Thoracic aorta (tissue), 2 donors: Measurements from ENCODE around the gene EFNA3. TPM values are rescaled to one million over a fixed set of nuclear protein-coding genes. Genes with fewer than 3 reads are reported as not detected.

Experiments
- ATAC-seq: fragments of 150-250 bp; one replicate; pipeline ENCODE4 v1.8.0; 2017; ENCODE audit warnings: low read depth; ENCODE audit not compliant: insufficient number of reproducible peaks, low FRiP score
- DNase-seq: peaks from one replicate; pipeline ENCODE4 v3.0.0-alpha.2; 2020; ENCODE audit warnings: low spot score
- H3K27ac ChIP-seq, 2 donors: fragments of 200-600 bp; sonication (generic); 1 replicate in 1 of 2; 2 replicates in 1 of 2; pipeline ENCODE4 v1.5.1; 2016; ENCODE audit warnings: mild to moderate bottlenecking in 2 of 2, moderate library complexity in 2 of 2
- H3K27me3 ChIP-seq: fragments of 200-600 bp; sonication (generic); replicated peaks from 2 replicates; pipeline ENCODE4 v1.6.0; 2016; ENCODE audit warnings: mild to moderate bottlenecking; ENCODE audit not compliant: insufficient read depth
- H3K36me3 ChIP-seq: fragments of 200-600 bp; sonication (generic); one replicate; pipeline ENCODE4 v1.5.1; 2016
- H3K4me1 ChIP-seq, 2 donors: fragments of 200-600 bp; sonication (generic); 1 replicate in 1 of 2; 2 replicates in 1 of 2; pipeline versions ENCODE4 v1.5.1 to v1.6.0; 2016; ENCODE audit warnings: low read depth in 2 of 2, mild to moderate bottlenecking in 1 of 2; ENCODE audit not compliant: control insufficient read depth in 1 of 2
- H3K4me3 ChIP-seq: fragments of 200-600 bp; sonication (generic); 2 replicates; pipeline ENCODE4 v1.5.1; 2016; ENCODE audit warnings: mild to moderate bottlenecking
- H3K9me3 ChIP-seq: fragments of 200-600 bp; sonication (generic); 2 replicates; pipeline ENCODE4 v1.5.1; 2016
- total RNA-seq, 2 donors: library from RNA; depleted of rRNA; stranded (reverse); fragments of >200 nt; gene quantifications; one replicate each; pipeline versions ENCODE4 v1.1.0 to v1.2.3, GENCODE V29; 2016
- TF ChIP-seq, protein P1 (sequence below): fragments of 200-600 bp; sonication (generic); IDR thresholded peaks from one replicate; pipeline ENCODE4 v1.5.1; 2019; ENCODE audit warnings: antibody characterized with exemption

Gene EFNA3
- total RNA-seq, 2 donors from 2014 or later: 1.5 to 3.2 TPM

DNA sequence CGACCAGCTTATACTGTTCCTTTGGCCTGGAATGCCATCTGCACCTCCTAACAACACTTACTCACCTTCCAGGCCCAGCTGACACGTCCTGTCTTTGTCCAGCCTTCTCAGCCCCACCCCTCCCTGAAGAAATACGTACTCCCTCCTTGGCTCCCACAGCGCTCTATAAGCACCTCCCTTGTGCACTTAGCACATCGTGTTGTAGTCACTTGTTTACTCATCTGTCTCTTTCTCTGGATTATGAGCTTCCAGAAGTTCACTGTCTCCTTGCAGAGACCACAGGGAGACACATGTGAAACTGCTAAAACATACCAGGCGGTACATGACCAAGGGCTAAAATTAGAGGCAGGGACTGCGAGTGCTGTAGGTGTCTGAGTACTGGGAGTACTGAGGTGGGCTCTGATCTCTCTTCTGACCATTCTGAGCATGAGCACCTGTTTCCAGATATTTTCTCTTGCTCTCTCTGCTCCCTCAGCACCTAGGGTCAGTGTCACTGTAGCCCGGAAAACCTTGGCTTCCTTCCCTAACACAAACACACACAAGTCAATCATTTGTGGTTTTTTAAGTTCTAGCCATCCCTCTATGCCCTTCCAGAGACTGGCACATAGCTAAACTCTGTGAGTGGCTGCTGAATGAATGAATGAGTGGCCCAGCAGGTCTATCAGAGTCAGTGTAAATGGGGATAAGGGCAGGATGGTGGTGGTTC lies 39.9 kb upstream of the EFNA3 start:
- no peak overlapping the region for H3K27ac ChIP-seq
- no peak for ATAC-seq

DNA sequence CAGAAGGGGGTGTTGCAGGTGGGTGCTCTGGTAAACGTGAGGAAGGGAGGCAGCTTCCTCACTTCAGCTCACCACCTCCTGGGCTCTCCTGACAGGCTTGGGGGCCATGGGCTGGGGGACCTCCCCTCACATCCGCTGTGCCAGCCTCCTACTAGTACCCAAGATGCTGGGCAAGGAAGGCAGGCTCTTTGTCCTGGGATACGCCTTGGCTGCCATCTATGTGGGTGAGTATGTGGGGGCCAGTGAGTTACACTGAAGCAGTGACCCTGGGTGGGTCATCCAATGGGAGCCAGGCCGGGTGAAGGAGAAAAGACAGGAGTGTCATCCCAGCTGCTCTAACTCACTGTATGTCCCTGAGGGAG lies 39.3 kb upstream of the EFNA3 start:
- no peak for ATAC-seq
- no peak overlapping the region for H3K27ac ChIP-seq
- H3K9me3 ChIP-seq: no peaks in the 10 kb centered on the region
- DNase-seq: no peak
- no peaks in the 10 kb centered on the region for H3K27me3 ChIP-seq
- TF ChIP-seq, protein P1, sequence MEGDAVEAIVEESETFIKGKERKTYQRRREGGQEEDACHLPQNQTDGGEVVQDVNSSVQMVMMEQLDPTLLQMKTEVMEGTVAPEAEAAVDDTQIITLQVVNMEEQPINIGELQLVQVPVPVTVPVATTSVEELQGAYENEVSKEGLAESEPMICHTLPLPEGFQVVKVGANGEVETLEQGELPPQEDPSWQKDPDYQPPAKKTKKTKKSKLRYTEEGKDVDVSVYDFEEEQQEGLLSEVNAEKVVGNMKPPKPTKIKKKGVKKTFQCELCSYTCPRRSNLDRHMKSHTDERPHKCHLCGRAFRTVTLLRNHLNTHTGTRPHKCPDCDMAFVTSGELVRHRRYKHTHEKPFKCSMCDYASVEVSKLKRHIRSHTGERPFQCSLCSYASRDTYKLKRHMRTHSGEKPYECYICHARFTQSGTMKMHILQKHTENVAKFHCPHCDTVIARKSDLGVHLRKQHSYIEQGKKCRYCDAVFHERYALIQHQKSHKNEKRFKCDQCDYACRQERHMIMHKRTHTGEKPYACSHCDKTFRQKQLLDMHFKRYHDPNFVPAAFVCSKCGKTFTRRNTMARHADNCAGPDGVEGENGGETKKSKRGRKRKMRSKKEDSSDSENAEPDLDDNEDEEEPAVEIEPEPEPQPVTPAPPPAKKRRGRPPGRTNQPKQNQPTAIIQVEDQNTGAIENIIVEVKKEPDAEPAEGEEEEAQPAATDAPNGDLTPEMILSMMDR: no peak
- no peak overlapping the region for H3K4me3 ChIP-seq
- H3K4me1 ChIP-seq: no peaks in the 10 kb centered on the region
- H3K36me3 ChIP-seq: no peaks in the 10 kb centered on the region

More for the DNA sequence above, 39.9 kb upstream of the EFNA3 start:
- TF ChIP-seq, protein P1: no peak
- Histone ChIP-seq H3K4me3 (no peak overlapping the region), H3K36me3 (no peaks in the 10 kb centered on the region), H3K9me3 (no peaks in the 10 kb centered on the region), H3K4me1 (no peaks in the 10 kb centered on the region), H3K27me3 (no peaks in the 10 kb centered on the region)
- DNase-seq: no peak

DNA sequence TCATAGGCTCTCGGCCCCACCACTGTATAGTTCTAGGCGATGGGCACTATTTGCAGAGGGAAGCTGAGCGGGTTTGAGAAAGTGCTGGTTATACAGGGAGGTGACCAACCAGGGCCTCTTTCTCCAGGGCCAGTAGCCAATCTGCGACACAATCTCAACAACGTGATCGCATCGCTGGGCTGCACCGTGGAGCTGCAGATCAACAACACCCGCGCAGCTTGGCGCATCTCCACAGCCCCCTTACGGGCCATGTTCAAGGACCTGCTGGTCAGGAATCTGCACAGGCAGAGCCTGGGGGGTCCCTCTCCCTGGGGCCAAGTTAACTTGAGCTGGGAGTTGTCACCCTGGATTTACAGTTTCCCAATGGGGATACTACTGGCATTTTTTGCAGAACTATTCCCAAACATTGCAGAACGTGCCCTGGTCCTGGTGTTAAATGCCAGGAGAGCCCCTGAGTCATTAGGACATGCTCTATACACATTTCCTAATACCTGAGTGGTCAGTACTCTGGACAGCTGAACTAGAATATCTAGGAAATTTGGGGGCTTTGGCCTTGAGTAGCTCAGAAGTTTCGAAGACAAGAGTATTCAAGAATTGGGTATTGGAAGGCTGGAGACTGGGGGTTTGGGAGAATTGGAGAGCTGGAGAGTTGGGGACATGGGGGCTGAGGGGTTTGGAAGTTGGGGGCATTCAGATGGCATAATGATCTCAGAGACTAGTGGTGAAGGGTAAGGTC lies 38.1 kb upstream of the EFNA3 start:
- no peak overlapping the region for H3K27ac ChIP-seq
- TF ChIP-seq, protein P1: no peak
- no peak overlapping the region for H3K4me3 ChIP-seq
- no peak for ATAC-seq
- H3K27me3 ChIP-seq: no peaks in the 10 kb centered on the region
- H3K9me3 ChIP-seq: no peaks in the 10 kb centered on the region
- peaks cover 0 to 4% of the 10 kb centered on the region in 2 donors for H3K4me1 ChIP-seq
- no peak for DNase-seq
- no peaks in the 10 kb centered on the region for H3K36me3 ChIP-seq

DNA sequence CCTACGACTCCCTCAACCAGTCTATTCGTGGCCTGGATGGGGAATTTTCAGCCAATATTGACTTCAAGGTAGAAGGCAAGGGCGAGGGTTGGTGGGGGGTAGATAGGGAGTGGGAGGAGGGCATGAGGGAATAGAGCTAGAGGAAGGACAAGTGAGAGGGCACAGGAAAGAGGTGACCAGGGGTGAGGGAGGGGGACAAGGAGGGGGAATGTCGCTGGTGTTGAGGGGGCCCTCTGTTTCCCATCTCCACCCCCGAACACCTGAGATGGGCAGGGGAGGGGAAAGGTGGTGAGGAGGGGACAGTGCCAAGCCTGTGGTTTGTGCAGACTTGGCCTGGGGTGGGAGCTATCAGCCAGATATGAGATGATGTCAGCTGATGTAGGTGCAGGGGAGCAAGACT lies 35.8 kb upstream of the EFNA3 start:
- no peaks in the 10 kb centered on the region for H3K36me3 ChIP-seq
- H3K27ac ChIP-seq: no peak overlapping the region
- TF ChIP-seq, protein P1: no peak
- no peak overlapping the region for H3K4me3 ChIP-seq
- no peaks in the 10 kb centered on the region for H3K27me3 ChIP-seq
- peaks cover 0 to 4% of the 10 kb centered on the region in 2 donors for H3K4me1 ChIP-seq
- DNase-seq: no peak
- ATAC-seq: no peak
- no peaks in the 10 kb centered on the region for H3K9me3 ChIP-seq

DNA sequence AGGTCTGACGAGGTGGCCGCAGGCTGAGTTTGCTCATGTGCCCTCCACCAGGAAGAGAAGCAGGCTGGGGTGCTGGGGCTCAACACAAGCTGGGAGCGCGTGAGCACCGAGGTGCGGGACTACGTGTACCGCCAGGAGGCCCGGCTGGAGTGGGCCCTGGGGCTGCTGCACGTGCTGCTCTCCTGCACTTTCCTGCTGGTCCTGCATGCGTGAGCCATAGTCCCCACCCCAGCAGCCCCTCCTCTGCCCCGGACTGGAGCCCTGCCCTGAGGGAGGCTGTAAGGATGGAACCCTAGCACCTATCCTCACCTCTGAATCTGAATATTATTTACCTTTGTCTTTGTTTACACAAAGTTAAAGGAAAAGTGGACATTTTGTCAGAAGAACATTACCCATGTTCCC lies 35.3 kb upstream of the EFNA3 start:
- ATAC-seq: no peak
- TF ChIP-seq, protein P1: no peak

More for the DNA sequence above, 35.3 kb upstream of the EFNA3 start:
- H3K4me3 ChIP-seq: no peak overlapping the region
- no peak overlapping the region for H3K27ac ChIP-seq
- H3K9me3 ChIP-seq: no peaks in the 10 kb centered on the region
- H3K4me1 ChIP-seq: peaks cover 0 to 4% of the 10 kb centered on the region in 2 donors
- no peaks in the 10 kb centered on the region for H3K36me3 ChIP-seq
- H3K27me3 ChIP-seq: no peaks in the 10 kb centered on the region
- DNase-seq: no peak
